CD14-positive monocyte (primary cell): ENCODE measurements around the gene NBPF1. TPM values are rescaled to one million over a fixed set of nuclear protein-coding genes. Genes with fewer than 3 reads are reported as not detected.
"Not testable (repeated sequence)": the region's sequence is repeated elsewhere in the genome, so short reads cannot be mapped to it uniquely, and the experiment has no call there.

Experiments
- DNase-seq, 3 donors: peaks; one replicate each; pipeline ENCODE4 v3.0.0-alpha.2; 2011 to 2022
- H2AFZ ChIP-seq: 2 replicates; pipeline ENCODE4 v1.6.0; 2012; ENCODE audit warnings: mild to moderate bottlenecking, low read depth, low read length, inconsistent platforms; ENCODE audit not compliant: insufficient read depth, poor library complexity, severe bottlenecking
- H3K27ac ChIP-seq, 2 donors: 1 replicate in 1 of 2; 2 replicates in 1 of 2; pipeline ENCODE4 v1.5.1; 2012 to 2013; ENCODE audit warnings: low read length in 2 of 2, control low read depth in 1 of 2, inconsistent platforms in 1 of 2, low read depth in 1 of 2, mild to moderate bottlenecking in 1 of 2
- H3K27me3 ChIP-seq, 2 donors: one replicate each; pipeline versions ENCODE4 v1.6.0 to v1.6.1; 2011 to 2013; ENCODE audit warnings: low read length in 2 of 2; ENCODE audit not compliant: control insufficient read depth in 2 of 2, insufficient read depth in 2 of 2
- H3K36me3 ChIP-seq, 2 donors: replicated peaks in 1 of 2; 1 replicate in 1 of 2; 2 replicates in 1 of 2; pipeline versions ENCODE4 v1.5.1 to v1.6.1; 2012 to 2013; ENCODE audit warnings: low read length in 2 of 2, control low read depth in 1 of 2, inconsistent platforms in 1 of 2, mild to moderate bottlenecking in 1 of 2; ENCODE audit not compliant: insufficient read depth in 2 of 2, control insufficient read depth in 1 of 2
- H3K4me1 ChIP-seq, 2 donors: 1 replicate in 1 of 2; 2 replicates in 1 of 2; pipeline versions ENCODE4 v1.5.1 to v1.6.1; 2012 to 2013; ENCODE audit warnings: low read length in 2 of 2, control low read depth in 1 of 2, inconsistent platforms in 1 of 2, mild to moderate bottlenecking in 1 of 2, moderate library complexity in 1 of 2; ENCODE audit not compliant: insufficient read depth in 2 of 2, control insufficient read depth in 1 of 2
- H3K4me2 ChIP-seq: replicated peaks from 2 replicates; pipeline ENCODE3; 2012; ENCODE audit warnings: low read length, moderate library complexity, mild to moderate bottlenecking; ENCODE audit not compliant: poor library complexity, severe bottlenecking; ENCODE audit errors: extremely low read depth
- H3K4me3 ChIP-seq, 3 experiments: fragments of 200-600 bp in 1 of 3; sonication (generic) in 1 of 3; replicated peaks in 1 of 3; 1 replicate in 2 of 3; 2 replicates in 1 of 3; pipeline ENCODE4 v1.5.1; 2011 to 2013; ENCODE audit warnings: low read length in 3 of 3, mild to moderate bottlenecking in 3 of 3, control low read depth in 2 of 3, low read depth in 2 of 3, inconsistent platforms in 1 of 3, moderate library complexity in 1 of 3
- H3K79me2 ChIP-seq: 2 replicates; pipeline ENCODE4 v1.6.0; 2012; ENCODE audit warnings: mild to moderate bottlenecking, control low read depth, inconsistent platforms, low read length, moderate library complexity; ENCODE audit not compliant: insufficient read depth
- H3K9ac ChIP-seq: 2 replicates; pipeline ENCODE4 v1.6.0; 2017; ENCODE audit warnings: low read length, mild to moderate bottlenecking; ENCODE audit not compliant: insufficient read depth, poor library complexity, severe bottlenecking
- H3K9me3 ChIP-seq, 2 donors: replicated peaks in 1 of 2; 1 replicate in 1 of 2; 2 replicates in 1 of 2; pipeline versions ENCODE4 v1.5.1 to v1.6.1; 2012 to 2013; ENCODE audit warnings: low read length in 2 of 2, control low read depth in 1 of 2; ENCODE audit not compliant: control insufficient read depth in 1 of 2, insufficient read depth in 1 of 2
- H4K20me1 ChIP-seq: 2 replicates; pipeline ENCODE4 v1.6.0; 2012; ENCODE audit warnings: mild to moderate bottlenecking, low read length, control low read depth, moderate library complexity; ENCODE audit not compliant: insufficient read depth
- H3K27ac Mint-ChIP-seq, 7 donors: one replicate each; pipeline ENCODE4 v1.8.0; 2020; ENCODE audit warnings: mild to moderate bottlenecking in 7 of 7, mixed read lengths in 7 of 7, moderate library complexity in 6 of 7, inconsistent platforms in 2 of 7
- H3K27me3 Mint-ChIP-seq, 3 donors: one replicate each; pipeline ENCODE4 v1.8.0; 2021 to 2022; ENCODE audit warnings: low read depth in 3 of 3, mild to moderate bottlenecking in 3 of 3, mixed read lengths in 3 of 3, moderate library complexity in 3 of 3, inconsistent platforms in 1 of 3
- H3K36me3 Mint-ChIP-seq, 2 donors: one replicate each; pipeline ENCODE4 v1.8.0; 2020; ENCODE audit warnings: mixed read lengths in 2 of 2, inconsistent platforms in 1 of 2, mild to moderate bottlenecking in 1 of 2
- H3K4me1 Mint-ChIP-seq: one replicate; pipeline ENCODE4 v1.8.0; 2020; ENCODE audit warnings: mild to moderate bottlenecking, mixed read lengths
- H3K4me3 Mint-ChIP-seq, 2 donors: one replicate each; pipeline ENCODE4 v1.8.0; 2020; ENCODE audit warnings: mild to moderate bottlenecking in 2 of 2, mixed read lengths in 2 of 2, moderate library complexity in 1 of 2
- H3K9me3 Mint-ChIP-seq, 7 donors: one replicate each; pipeline ENCODE4 v1.8.0; 2020 to 2022; ENCODE audit warnings: mixed read lengths in 7 of 7, mild to moderate bottlenecking in 6 of 7, moderate library complexity in 6 of 7, inconsistent platforms in 2 of 7
- WGBS: methylation state at CpG from one replicate; pipeline ENCODE4 v1.1.5; 2013; ENCODE audit warnings: missing lambda C conversion rate; ENCODE audit not compliant: insufficient coverage; 5-methylcytosine and 5-hydroxymethylcytosine counted together
- intact Hi-C, 2 donors: fragments of 100-400 bp; cut with micrococcal nuclease; formaldehyde crosslinking; loops; one replicate each; pipeline versions ENCODE4 v1.15.0 to v1.15.1; 2023
- polyA plus RNA-seq, 3 donors: library from polyadenylated mRNA; depleted of rRNA in 1 of 3; unstranded in 2 of 3; stranded (reverse) in 1 of 3; fragments of 300-500 nt in 2 of 3; fragments of >200 nt in 1 of 3; fragmentation: Illumina TruSeq in 2 of 3; gene quantifications; 1 replicate in 2 of 3; 2 replicates in 1 of 3; pipeline ENCODE4 v1.2.3, GENCODE V29; 2012 to 2021

NBPF1 gene
- polyA plus RNA-seq, 3 donors: 2.6 to 9.0 (median 4.3) TPM

- intact Hi-C loops, H3K27ac Mint-ChIP-seq, H3K9ac ChIP-seq, H3K36me3 ChIP-seq, H3K27ac ChIP-seq, H3K36me3 Mint-ChIP-seq, H3K79me2 ChIP-seq, H3K4me1 ChIP-seq, H4K20me1 ChIP-seq, H3K4me2 ChIP-seq, DNase-seq, H3K4me3 ChIP-seq, H3K9me3 ChIP-seq, H3K4me3 Mint-ChIP-seq, H2AFZ ChIP-seq: not testable (repeated sequence)
- Mint-ChIP-seq H3K9me3 (peaks cover 0 to 24% (median 8%) of the 10 kb centered on the region in 7 donors), H3K4me1 (peaks cover 26% of the 10 kb centered on the region), H3K27me3 (peaks cover 36 to 48% (median 38%) of the 10 kb centered on the region in 3 donors)
- peaks cover 11 to 28% of the 10 kb centered on the region in 2 donors for H3K27me3 ChIP-seq
- 100% methylated on average over 4 of the region's 15 CpGs for WGBS
Observed at GRCh38 chr1:16536796-16537195, 76.6 kb downstream of the NBPF1 start.

GRCh38 chr1:16535898-16536297 is 77.5 kb downstream of the NBPF1 start:
- H3K9me3 ChIP-seq, H3K4me2 ChIP-seq, H3K36me3 ChIP-seq, H3K27ac Mint-ChIP-seq, H3K4me1 ChIP-seq, H4K20me1 ChIP-seq, DNase-seq, H3K9ac ChIP-seq, H3K27ac ChIP-seq, H3K4me3 ChIP-seq, H3K36me3 Mint-ChIP-seq, H2AFZ ChIP-seq, H3K79me2 ChIP-seq, intact Hi-C loops: not testable (repeated sequence)
- peaks cover 0 to 24% (median 8%) of the 10 kb centered on the region in 7 donors for H3K9me3 Mint-ChIP-seq
- peaks cover 42 to 56% (median 44%) of the 10 kb centered on the region in 3 donors for H3K27me3 Mint-ChIP-seq
- H3K4me1 Mint-ChIP-seq: peaks cover 27% of the 10 kb centered on the region
- WGBS: no CpG with 5 or more reads among the region's 22 CpGs
- peaks cover 11 to 32% of the 10 kb centered on the region in 2 donors for H3K27me3 ChIP-seq
- peak overlapping the region in 1 of 2 donors; percentile 71 for H3K4me3 Mint-ChIP-seq

GRCh38 chr1:16535487-16535886 is 77.9 kb downstream of the NBPF1 start:
- Mint-ChIP-seq H3K4me1 (peaks cover 24% of the 10 kb centered on the region), H3K9me3 (peaks cover 0 to 24% (median 8%) of the 10 kb centered on the region in 7 donors), H3K4me3 (peak overlapping the region in 1 of 2 donors; percentile 75), H3K27me3 (peaks cover 42 to 56% (median 44%) of the 10 kb centered on the region in 3 donors)
- H3K27ac ChIP-seq, intact Hi-C loops, H3K36me3 Mint-ChIP-seq, H3K4me3 ChIP-seq, H3K4me1 ChIP-seq, H3K4me2 ChIP-seq, DNase-seq, H3K9me3 ChIP-seq, H3K9ac ChIP-seq, H3K36me3 ChIP-seq, H3K79me2 ChIP-seq, H2AFZ ChIP-seq, H3K27ac Mint-ChIP-seq, H4K20me1 ChIP-seq: not testable (repeated sequence)
- peaks cover 11 to 32% of the 10 kb centered on the region in 2 donors for H3K27me3 ChIP-seq
- WGBS: 55% methylated on average over 28 of the region's 34 CpGs

- H3K9me3 ChIP-seq, H3K27ac Mint-ChIP-seq, H3K4me2 ChIP-seq, H3K4me3 ChIP-seq, intact Hi-C loops, H3K27ac ChIP-seq, H3K4me1 ChIP-seq, H2AFZ ChIP-seq, H3K36me3 Mint-ChIP-seq, H3K79me2 ChIP-seq, H3K36me3 ChIP-seq, DNase-seq, H3K9ac ChIP-seq, H4K20me1 ChIP-seq: not testable (repeated sequence)
- Mint-ChIP-seq H3K27me3 (peaks cover 42 to 56% (median 47%) of the 10 kb centered on the region in 3 donors), H3K4me3 (peak overlapping the region; percentile 61 to 65), H3K9me3 (peaks cover 0 to 24% (median 8%) of the 10 kb centered on the region in 7 donors), H3K4me1 (peaks cover 20% of the 10 kb centered on the region)
- H3K27me3 ChIP-seq: peaks cover 11 to 32% of the 10 kb centered on the region in 2 donors
- WGBS: 0% methylated on average over 10 of the region's 43 CpGs
Observed at GRCh38 chr1:16534829-16535456, 78.4 kb downstream of the NBPF1 start.
